HG03280 (cell line): ENCODE data around the gene TSSK6.

ENCODE experiments used
- ATAC-seq: cut with Tn5 transposase; IDR thresholded peaks from one replicate; pipeline ENCODE4 v1.9.1; 2021; ENCODE audit warnings: mild to moderate bottlenecking, moderate library complexity; ENCODE audit not compliant: unreplicated experiment

The TSSK6 gene

GRCh38 chr19:19544954-19545591 is 29.7 kb upstream of the TSSK6 start:
- ATAC-seq: no peak

GRCh38 chr19:19544257-19544953 is 29.1 kb upstream of the TSSK6 start:
- ATAC-seq: no peak

GRCh38 chr19:19543640-19544039 is 28.3 kb upstream of the TSSK6 start:
- no peak for ATAC-seq

GRCh38 chr19:19543101-19543500 is 27.8 kb upstream of the TSSK6 start:
- no peak for ATAC-seq

GRCh38 chr19:19542507-19542906 is 27.2 kb upstream of the TSSK6 start:
- no peak for ATAC-seq

- no peak for ATAC-seq
Measured at GRCh38 chr19:19541616-19542015, 26.3 kb upstream of the TSSK6 start.

- no peak for ATAC-seq
Measured at GRCh38 chr19:19540715-19541515, 25.6 kb upstream of the TSSK6 start.

GRCh38 chr19:19540064-19540714 is 24.8 kb upstream of the TSSK6 start:
- ATAC-seq: no peak

- no peak for ATAC-seq
Measured at GRCh38 chr19:19539698-19540063, 24.3 kb upstream of the TSSK6 start.

GRCh38 chr19:19538785-19539166 is 23.4 kb upstream of the TSSK6 start:
- no peak for ATAC-seq

- no peak for ATAC-seq
Measured at GRCh38 chr19:19538061-19538784, 22.9 kb upstream of the TSSK6 start, which contains the start of gene CILP2. CILP2 (plus strand) TSS chr19:19538265; CDS start chr19:19538350, 85 bp downstream.

GRCh38 chr19:19537075-19538048 is 22.0 kb upstream of the TSSK6 start:
- ATAC-seq: no peak

- ATAC-seq: no peak
Measured at GRCh38 chr19:19535311-19536191, 20.2 kb upstream of the TSSK6 start.

- ATAC-seq: no peak
Measured at GRCh38 chr19:19534556-19535265, 19.4 kb upstream of the TSSK6 start.

- no peak for ATAC-seq
Measured at GRCh38 chr19:19533841-19534240, 18.5 kb upstream of the TSSK6 start.

GRCh38 chr19:19532806-19533701 is 17.7 kb upstream of the TSSK6 start:
- ATAC-seq: no peak
